Measurements from ENCODE around the gene SPATA16.
"Not testable (repeated sequence)": the region's sequence is repeated elsewhere in the genome, so short reads cannot be mapped to it uniquely, and the experiment has no call there.

SPATA16 gene

DNA sequence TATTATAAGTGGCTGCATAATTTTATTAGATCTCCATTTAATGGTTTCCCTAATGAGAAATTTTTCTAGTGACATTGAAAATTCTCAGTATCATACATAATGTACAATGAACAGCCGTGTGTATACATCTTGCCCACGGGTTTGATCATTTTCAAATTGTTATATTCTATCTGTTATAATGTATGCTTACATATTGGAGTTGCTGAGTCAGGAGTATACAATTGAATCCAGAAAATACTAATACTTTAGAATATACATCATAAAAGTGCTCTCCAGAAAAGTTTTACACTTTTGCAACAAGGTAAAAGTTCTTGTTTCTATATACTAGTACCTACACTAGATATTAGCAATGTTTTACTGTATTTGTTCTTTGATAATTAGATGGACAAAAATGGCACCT is 82.8 kb downstream of the SPATA16 start:
- no peak for DNase-seq (ENCODE audit: low read depth)

DNA sequence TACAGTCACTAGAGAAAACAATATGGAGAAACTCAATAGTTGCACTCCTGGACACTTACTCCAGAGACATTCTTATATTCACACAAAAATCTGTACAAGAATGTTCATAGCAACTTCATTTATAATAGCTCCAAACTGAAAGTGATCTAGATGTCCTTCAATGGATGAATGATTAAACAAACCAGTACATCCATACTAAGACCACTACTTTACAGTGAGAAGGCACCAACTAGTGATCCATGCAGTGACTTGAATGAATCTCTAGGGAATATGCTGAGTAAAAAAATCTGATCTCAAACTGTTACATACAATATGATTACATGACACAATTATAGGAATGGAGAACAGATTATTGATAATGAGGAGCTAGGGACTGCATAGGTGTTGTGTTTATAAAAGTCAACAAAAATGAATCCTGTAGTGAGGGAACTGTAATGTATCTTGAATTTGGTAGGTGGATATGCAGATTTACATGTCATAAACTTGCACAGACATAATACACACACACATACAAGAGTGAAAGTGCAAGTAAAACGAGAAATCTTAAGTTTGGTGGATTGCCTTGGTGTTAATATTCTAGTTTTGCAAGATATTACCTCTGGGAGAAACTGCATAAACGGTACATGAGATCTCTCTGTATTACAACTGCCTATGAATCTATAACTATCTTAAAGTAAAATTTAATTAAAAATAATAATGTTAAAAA is 85.7 kb downstream of the SPATA16 start:
- no peak for DNase-seq (ENCODE audit: low read depth)

DNA sequence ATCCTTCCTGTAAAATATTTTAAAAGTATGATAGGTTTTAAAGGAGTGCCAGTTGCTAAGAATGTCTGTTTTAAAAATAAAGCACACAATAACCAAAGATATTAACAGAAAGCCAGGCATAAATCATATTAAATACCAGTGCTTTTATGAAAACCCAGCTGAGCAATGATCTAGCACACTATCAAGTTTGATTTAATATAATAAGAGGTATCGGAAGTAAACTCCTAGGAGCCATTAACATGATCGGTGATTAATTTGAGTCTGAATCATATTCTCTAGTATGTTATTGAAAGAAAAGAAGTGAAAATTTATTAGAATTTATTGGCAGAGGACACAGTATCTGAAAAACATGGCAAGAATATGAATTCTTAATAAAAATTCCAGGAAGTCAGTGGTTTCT is 91.7 kb downstream of the SPATA16 start:
- no peak for DNase-seq (ENCODE audit: low read depth)

DNA sequence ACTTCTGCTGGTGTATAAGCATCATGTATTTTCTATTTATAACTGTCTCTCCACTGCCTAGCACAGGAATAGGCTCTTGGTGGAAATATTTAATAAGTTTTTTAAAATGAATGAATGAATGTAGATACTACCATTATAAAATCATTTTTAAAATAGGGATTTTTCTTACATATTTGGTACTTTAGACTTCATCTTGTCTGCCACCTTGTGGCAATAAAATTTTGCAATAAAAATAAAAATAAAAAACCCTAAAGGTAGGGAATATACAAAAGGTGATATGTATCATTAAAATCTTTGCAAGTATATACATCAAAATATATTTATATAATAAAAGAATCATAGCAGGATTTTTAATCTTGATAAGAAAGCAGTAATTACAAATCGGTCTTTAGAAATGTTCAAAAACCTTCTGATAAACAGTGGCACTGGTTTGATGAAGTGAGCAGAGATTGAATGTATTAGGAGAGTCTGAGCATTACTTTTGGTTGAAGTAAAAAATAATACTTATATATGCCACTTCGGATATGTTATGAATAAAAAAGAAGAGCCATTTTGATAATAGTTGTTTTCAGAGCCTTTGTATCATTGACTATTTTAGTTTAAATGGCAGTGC is 95.2 kb downstream of the SPATA16 start:
- no peak for DNase-seq (ENCODE audit: low read depth)

DNA sequence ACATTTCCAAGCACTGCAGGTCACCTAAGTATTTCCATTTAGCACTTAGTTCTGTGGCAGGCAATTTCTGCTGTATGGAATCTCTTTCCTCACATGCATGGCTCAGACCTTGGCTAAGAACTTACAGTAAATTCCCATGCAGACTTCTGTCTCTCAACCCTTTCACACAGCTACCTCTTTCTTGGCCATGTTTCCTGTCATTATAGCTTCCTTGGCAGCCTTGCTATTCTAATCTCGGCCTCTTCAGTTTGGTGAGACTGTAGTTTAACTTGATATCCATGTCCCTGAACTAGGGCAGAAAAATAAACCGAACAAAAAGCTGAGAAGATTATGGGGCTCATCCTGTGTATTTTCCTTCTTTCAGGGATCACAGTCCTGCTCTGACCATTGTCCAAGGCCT is 96.0 kb downstream of the SPATA16 start:
- DNase-seq (ENCODE audit: low read depth), result no peak

DNA sequence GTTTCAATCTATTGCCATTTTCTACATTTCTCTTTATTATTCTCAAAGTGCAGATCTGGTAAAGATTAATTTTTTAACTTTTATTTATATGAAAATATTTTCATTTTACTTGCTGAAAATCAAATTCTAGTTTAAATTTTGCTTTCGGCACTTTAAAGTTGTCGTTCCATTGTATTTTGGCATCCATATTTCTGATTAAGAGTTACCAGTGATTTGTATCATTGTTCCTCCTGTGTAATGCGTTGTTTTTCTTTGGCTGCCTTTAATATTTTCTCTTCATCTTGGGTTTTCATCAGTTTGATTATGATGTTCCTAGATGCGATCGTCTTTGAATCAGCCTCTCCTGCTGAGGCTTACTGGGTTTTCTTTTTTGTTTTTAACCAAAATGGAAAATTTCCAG is 97.3 kb downstream of the SPATA16 start:
- DNase-seq (ENCODE audit: low read depth), result no peak

DNA sequence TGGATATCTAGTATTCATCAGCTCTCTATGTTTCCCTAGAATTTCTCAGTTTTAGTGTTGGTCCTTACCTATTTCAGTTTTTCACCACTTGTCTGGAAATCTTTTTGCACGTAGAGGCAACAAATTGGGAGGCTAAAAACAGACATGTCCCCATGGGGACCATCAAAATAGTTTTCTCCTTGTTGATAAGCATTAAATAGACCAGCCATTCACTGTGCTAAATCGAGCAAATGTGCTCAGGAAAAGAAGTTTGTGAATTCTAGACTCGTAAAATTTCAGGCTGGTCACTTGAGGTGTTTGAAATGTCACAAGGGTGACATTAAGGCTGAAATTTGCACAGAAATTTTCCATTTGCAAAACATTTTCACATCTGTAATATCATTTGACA is 102.6 kb downstream of the SPATA16 start:
- DNase-seq (ENCODE audit: low read depth), result no peak

DNA sequence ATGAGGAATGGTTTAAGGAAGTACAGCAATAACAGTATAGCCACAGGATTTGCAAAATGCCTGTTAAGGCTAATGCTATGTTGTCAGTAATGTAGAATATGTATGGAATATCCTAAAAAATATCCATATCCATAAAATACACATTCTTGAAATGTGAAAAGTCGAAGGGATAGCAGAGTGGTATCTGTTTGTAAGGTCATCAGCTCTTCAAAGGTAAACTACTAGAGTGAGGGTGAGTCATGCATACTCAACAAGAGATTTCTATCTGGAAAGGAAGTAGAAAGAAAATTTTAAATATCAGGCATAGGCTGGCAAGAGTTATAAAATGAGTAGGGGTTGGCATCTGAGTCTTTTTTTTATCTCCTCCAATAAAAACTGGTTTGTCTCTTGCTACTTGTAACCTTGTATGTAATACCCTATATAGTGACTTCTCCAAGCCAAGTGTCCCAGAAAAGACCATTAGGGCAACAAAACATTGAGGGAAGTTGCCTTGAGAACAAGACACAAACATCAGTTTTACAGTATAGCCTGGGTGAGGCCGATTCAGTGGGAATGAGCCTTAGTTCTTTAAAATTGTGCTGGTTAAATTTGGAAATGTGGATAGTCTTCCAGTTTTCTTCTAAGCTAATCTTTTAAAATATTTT is 103.1 kb downstream of the SPATA16 start:
- DNase-seq (ENCODE audit: low read depth), result no peak

DNA sequence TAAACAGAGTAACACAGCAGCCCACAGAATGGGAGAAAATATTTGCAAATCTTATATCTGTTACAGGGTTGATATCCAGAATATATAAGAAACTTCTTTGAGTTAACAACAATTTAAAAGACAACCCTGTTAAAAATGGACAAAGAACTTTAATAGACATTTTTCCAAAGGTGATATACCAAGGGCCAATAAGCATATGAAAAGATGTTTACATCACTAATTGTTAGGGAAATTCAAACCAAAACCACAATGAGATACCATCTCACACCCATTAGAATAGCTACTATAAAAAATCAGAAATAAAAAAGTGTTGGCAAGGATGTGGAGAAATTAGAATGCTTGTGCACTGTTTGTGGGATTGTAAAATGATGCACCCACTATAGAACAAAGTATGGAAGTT is 110.8 kb downstream of the SPATA16 start:
- DNase-seq (ENCODE audit: low read depth), result no peak

DNA sequence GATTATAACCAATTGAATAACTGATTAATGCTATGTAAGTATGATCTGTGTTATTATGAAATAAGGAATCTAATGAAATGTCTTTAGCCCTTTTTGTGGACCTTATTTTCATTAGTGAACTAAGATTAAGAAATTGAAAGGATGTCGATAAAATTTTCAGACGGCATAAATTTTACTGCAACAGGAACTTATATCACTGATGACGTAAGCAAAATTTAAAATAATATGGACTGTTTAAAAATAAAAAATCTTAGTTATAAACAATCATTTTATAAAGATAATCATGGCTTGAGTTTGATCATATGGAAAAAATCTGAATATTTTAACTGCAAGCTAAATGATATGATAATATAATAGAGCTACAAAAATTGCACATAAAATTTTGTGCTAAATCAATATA is 112.7 kb downstream of the SPATA16 start:
- no peak for DNase-seq (ENCODE audit: low read depth)

DNA sequence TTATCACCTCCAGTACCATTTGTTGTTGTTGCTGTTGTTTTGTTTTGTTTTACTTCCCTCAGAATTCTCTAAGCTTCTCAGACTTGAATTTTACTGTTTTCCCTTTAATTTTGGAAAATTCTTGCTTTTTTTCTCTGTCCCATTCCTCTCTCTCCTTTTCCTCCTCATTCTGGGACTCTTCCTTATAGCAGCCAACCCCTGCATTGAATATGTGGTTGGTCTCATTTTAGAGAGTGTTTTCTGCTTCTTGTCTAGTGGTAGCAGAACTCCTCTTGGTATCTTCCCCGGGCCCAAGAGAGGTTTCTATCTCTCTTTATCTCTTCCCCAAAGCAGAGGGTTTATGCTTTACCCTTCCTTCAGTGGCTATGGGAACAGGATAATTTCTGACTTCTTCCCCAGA is 113.6 kb downstream of the SPATA16 start:
- DNase-seq (ENCODE audit: low read depth), result no peak

DNA sequence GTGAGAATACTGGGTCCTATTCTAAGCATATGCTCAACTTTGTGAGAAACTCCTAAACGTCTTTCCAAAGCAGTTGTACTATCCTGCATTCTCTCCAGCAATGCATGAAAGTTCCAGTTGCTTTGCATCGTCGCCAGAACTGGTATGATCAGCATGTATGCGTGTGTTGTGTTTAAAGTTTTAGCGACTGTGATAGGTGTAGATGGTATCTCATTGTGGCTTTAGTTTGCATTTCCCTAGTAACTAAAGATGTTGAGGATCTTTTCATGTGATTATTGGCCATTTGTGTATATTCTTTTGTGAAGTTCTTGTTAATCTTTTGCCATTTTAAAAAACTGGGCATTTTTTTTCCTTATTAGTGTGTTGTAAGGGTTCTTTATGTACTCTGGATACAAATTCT is 115.1 kb downstream of the SPATA16 start:
- no peak for DNase-seq (ENCODE audit: low read depth)

DNA sequence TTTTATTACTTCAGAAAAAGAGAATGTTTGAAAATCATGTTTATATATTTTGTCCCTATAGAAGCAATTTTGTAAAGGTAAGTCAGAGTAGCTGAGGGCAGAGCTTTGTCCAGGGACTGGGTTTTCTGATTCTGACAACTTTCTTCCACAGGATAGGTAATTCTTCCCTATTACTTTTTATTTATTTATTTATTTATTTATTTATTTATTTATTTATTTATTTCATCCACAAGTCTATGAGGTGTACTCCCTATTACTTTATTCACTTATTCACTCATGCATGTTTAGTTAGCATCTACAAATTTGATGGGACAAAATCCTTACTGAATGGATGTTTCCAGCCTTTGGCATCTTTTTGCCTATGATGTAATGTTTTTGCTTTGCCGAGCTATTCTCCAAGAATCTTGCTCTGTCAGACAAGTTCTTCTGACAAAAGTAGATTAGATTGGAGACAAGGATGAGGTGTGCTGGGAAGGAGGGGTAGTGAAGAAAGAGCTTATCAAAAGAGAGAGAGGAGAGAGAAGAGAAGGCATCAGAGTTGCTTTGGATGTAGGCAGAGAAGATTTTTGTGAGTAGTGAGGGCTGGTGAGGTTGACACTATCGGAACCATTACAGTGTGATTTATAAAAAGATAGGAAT is 119.4 kb downstream of the SPATA16 start:
- no peak for DNase-seq (ENCODE audit: low read depth)

DNA sequence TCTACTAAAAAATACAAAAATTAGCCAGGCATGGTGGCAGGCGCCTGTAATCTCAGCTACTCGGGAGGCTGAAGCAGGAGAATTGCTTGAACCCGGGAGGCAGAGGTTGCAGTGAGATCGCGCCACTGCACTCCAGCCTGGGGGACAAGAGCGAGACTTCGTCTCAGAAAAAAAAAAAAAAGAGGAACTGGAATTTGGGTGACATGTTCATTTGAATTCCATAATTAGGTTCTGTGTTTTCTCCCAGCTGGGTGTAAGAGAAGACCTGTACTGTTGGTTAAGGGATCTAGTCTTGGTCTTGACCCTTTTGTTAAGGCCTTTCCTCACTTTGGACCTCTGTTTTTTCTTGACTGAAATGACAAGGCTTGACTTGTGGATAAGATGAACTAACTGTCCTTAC is 120.9 kb downstream of the SPATA16 start:
- not testable (repeated sequence) for DNase-seq (ENCODE audit: low read depth)

DNA sequence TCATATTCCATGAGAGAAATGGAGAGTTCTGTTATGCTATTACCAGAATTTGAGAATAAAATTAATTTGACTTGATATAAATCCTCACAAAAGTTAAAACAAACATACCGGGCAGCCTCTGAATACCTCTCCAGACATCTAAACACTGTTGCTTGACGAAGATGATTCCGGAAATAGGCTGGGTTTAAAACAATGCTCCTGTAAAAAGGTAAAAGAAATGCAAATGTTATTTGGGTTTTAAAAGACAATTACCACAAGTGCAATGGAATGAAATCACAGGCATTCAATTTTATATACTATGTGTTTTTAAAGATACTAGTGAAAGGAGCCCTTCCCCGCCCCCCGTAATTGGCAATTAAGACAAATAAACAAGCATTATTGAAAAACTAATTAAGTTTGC is 121.7 kb downstream of the SPATA16 start:
- no peak for DNase-seq (ENCODE audit: low read depth)

DNA sequence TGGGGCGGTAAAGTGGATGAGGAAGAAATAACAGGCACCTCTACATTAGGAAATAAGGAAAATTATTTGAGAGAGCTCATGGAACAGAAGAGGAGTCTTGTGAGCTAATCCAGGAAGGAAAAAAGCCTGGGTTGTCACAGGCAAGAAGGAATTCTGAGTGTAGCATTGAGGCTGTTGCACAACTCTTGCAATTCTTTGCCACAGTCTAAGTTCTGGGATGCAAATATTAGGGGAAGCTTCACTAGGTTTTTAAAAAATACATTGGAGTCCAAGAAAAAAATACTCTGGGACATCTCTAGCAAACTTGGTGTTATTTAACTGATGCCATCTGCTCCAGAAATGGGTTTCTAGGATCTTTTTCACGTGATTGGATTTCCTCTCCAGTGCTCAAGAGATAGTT is 122.3 kb downstream of the SPATA16 start:
- DNase-seq (ENCODE audit: low read depth), result no peak

DNA sequence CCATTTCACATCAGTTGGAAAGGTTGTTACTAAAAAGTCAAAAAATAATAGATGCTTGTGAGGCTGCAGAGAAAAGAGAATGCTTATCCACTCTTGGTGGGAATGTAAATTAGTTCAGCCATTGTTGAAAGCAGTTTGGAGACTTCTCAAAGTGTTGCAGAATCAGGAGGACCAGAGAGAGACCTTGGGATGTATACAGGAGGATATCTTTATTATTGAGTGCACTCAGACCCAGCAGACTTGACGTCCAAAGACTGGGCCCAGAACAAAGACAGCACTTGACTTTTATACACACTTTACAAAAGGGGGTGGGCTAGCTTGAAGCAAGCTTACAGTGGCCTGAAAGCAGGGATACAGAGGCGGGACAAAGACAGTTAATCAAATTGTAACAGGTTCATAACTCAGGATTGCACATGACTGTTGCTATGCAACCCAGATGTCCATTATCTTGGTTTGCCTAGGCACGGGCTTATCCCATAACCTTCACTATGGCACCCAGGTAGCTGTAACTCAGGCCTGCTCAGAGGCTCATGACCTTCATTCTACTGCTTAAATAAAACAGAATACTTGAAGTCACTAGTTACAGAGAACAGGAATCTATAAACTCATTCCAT is 127.7 kb downstream of the SPATA16 start:
- no peak for DNase-seq (ENCODE audit: low read depth)

DNA sequence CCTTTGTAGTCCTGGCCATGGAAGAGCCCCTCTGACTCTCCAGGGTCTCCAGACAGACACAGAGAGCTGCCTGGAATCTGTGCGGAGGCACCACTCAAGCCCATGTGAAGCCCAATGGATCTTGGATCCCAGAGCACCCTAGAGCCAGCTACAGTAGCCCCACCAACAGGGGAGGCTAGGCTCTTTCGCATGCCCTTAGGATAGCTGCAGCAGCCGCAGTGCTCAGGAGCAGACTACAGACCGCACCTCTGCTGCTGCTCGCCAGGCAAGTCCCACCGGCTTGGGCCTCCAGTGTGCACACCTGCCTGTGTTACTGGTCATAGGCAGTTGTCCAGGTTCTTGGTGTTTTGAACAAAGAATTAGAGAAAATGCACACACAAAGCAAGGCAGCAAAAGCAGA is 131.6 kb downstream of the SPATA16 start:
- DNase-seq (ENCODE audit: low read depth), result no peak

DNA sequence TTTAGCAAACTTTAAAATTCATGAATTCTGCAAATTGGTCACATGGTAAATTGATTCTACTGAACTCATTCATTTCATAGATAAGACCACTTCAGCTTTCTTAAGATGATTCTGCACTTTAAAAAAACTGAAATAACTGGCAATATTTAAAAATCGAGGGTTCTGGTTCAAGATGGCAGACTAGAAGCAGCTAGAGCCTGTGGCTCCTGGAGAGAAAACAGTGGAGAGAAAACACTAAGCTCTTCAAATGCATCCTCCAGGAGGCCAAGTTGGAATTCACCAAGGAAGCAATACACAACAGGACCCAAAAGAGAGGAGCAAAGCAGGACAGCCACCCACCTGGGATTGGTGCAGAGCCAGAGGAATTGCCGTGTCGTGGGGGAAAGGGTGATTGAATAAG is 132.1 kb downstream of the SPATA16 start:
- no peak for DNase-seq (ENCODE audit: low read depth)

DNA sequence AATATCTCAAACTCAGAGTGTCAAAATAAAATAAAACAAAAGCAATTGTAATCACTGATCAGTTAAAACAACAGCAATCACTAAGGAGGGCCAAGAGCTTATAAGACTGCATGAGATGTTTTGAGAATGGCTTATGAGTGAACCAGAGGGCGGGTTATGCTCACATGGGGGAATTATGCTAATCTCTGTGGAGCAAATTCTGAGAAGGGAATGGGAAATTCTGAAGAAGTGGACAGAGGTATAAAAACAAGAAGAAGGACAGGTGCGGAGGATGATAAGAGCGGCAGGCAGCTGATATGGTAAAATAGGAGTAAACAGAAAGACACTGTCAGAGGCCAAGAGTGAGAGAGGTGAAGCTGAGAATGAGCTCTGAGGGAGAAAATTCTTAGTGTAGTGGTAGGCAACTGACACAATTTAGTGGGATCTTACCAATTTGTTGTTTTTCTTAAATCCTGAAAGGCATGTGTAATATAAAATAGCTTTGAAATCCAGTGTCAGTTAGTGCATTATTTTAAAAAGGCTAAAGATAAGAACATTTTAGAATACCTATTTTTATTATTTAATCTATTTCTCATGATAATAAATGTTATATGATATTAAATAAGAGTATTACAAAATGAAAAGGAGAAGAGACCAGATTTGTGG is 133.8 kb downstream of the SPATA16 start:
- DNase-seq (ENCODE audit: low read depth), result no peak

DNA sequence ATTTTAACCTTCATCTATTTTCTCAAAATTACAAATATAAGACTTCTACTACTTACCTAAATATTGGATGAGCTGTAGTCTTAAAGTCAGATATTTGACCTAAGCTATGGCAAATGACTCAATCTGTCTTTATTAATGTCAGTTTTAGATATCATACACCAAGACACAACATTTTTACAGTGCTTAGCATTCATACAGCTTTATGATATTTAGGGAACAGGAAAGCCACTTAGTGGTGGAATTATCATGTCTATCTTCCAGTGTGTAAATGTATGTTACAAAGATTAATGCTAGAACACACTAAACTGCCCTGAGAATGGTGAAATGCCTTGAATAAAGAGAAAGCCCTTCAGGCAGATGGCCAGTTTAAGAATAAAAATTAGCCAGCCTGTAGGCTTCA is 135.0 kb downstream of the SPATA16 start:
- no peak for DNase-seq (ENCODE audit: low read depth)

DNA sequence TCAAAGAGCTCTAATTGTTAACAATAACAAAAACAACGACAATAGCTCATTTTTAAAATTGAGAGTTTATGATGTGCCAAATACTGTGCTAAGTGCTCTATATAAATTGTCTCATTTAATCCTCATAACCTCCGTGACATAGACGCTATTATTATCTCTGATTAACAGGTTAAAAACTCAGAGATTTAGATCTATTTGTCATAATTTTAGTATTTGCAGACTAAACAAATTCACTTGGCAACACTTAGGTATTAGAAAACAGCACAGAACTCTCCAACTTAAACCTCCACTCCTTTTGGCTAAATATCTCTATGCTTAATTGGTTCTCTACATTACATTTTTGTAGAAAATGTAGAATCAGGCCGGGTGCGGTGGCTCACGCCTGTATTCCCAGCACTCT is 136.4 kb downstream of the SPATA16 start:
- no peak for DNase-seq (ENCODE audit: low read depth)
